Mesothelial cell of epicardium (in vitro differentiated cells): ENCODE results near the gene PLEKHD1. TPM values are rescaled to one million over a fixed set of nuclear protein-coding genes. Genes with fewer than 3 reads are reported as not detected.
A peak's percentile ranks its signal among the peaks of the same experiment; 100 is the strongest.

Experiments
- DNase-seq, 2 experiments: peaks; one replicate each; pipeline ENCODE4 v3.0.0; 2021; ENCODE audit warnings: low spot score in 2 of 2; ENCODE audit not compliant: unreplicated experiment in 2 of 2
- H3K27ac Mint-ChIP-seq: 2 replicates; pipeline ENCODE4 v1.8.0; 2021; ENCODE audit warnings: mixed read lengths
- H3K27me3 Mint-ChIP-seq: 2 replicates; pipeline ENCODE4 v1.8.0; 2021; ENCODE audit warnings: low read depth, mixed read lengths
- H3K36me3 Mint-ChIP-seq: 2 replicates; pipeline ENCODE4 v1.8.0; 2021; ENCODE audit warnings: mixed read lengths
- H3K4me1 Mint-ChIP-seq: 2 replicates; pipeline ENCODE4 v1.8.0; 2021; ENCODE audit warnings: mixed read lengths
- H3K4me3 Mint-ChIP-seq: 2 replicates; pipeline ENCODE4 v1.8.0; 2021; ENCODE audit warnings: mild to moderate bottlenecking, moderate library complexity, mixed read lengths
- H3K9me3 Mint-ChIP-seq: 2 replicates; pipeline ENCODE4 v1.8.0; 2021; ENCODE audit warnings: mixed read lengths
- CTCF ChIP-seq: fragments of 200-600 bp; sonication (generic); IDR thresholded peaks from one replicate; pipeline ENCODE4 v1.5.0; 2021; ENCODE audit warnings: antibody characterized with exemption; ENCODE audit not compliant: unreplicated experiment
- total RNA-seq: library from RNA; stranded (reverse); gene quantifications from 3 replicates; pipeline ENCODE4 v1.2.1, GENCODE V29; 2021

The PLEKHD1 gene
- total RNA-seq, 1 donor from 2014 or later = 0.20 TPM

GRCh38 chr14:69539631-69540410 lies 55.3 kb downstream of the PLEKHD1 start:
- peaks cover 42% of the 10 kb centered on the region for H3K27me3 Mint-ChIP-seq
- DNase-seq = no peak
- H3K9me3 Mint-ChIP-seq = no peaks in the 10 kb centered on the region

GRCh38 chr14:69540654-69541335 lies 56.3 kb downstream of the PLEKHD1 start:
- Mint-ChIP-seq H3K9me3 (no peaks in the 10 kb centered on the region), H3K27ac (no peak overlapping the region), H3K4me3 (no peak overlapping the region), H3K27me3 (peaks cover 44% of the 10 kb centered on the region), H3K4me1 (no peaks in the 10 kb centered on the region), H3K36me3 (no peaks in the 10 kb centered on the region)
- no peak for TF ChIP-seq CTCF
- no peak for DNase-seq

More at GRCh38 chr14:69539631-69540410, 55.3 kb downstream of the PLEKHD1 start:
- H3K36me3 Mint-ChIP-seq = no peaks in the 10 kb centered on the region
- H3K4me1 Mint-ChIP-seq = no peaks in the 10 kb centered on the region
- no peak overlapping the region for H3K27ac Mint-ChIP-seq
- no peak for TF ChIP-seq CTCF
- no peak overlapping the region for H3K4me3 Mint-ChIP-seq

GRCh38 chr14:69542311-69542710 lies 57.8 kb downstream of the PLEKHD1 start:
- TF ChIP-seq CTCF = no peak
- Mint-ChIP-seq H3K4me3 (no peak overlapping the region), H3K27me3 (peaks cover 43% of the 10 kb centered on the region), H3K4me1 (no peaks in the 10 kb centered on the region), H3K9me3 (no peaks in the 10 kb centered on the region), H3K36me3 (no peaks in the 10 kb centered on the region), H3K27ac (no peak overlapping the region)
- no peak for DNase-seq

GRCh38 chr14:69543341-69544115 lies 59.0 kb downstream of the PLEKHD1 start:
- Mint-ChIP-seq H3K4me1 (peaks cover 4% of the 10 kb centered on the region), H3K9me3 (no peaks in the 10 kb centered on the region), H3K4me3 (no peak overlapping the region), H3K36me3 (no peaks in the 10 kb centered on the region), H3K27ac (no peak overlapping the region), H3K27me3 (peaks cover 41% of the 10 kb centered on the region)
- TF ChIP-seq CTCF = no peak
- DNase-seq = no peak

- Mint-ChIP-seq H3K27me3 (peaks cover 61% of the 10 kb centered on the region), H3K4me1 (peaks cover 4% of the 10 kb centered on the region), H3K4me3 (peak overlapping the region; percentile 69), H3K36me3 (no peaks in the 10 kb centered on the region), H3K9me3 (no peaks in the 10 kb centered on the region), H3K27ac (peak overlapping the region; percentile 23)
- DNase-seq = peak; percentile 61 to 79
- peak; percentile 80 for TF ChIP-seq CTCF
Observed at GRCh38 chr14:69547701-69548348, 63.3 kb downstream of the PLEKHD1 start.
